Activated CD8-positive, alpha-beta T cell treated with anti-CD3 and anti-CD28 coated beads, Interleukin-2, amount 10 ng/mL, durations not matched to agents 7 days and 5 days (primary cell): ENCODE data around the gene GRIP2. TPM values are rescaled to one million over a fixed set of nuclear protein-coding genes. Genes with fewer than 3 reads are reported as not detected.

Source experiments
- ATAC-seq: fragments of 150-1000 bp; cut with Tn5 transposase; one replicate; pipeline ENCODE4 v1.10.0; 2021; ENCODE audit warnings: moderate library complexity
- CTCF ChIA-PET: fragments of 350-600 bp; sonication (Branson Sonifier 250); formaldehyde crosslinking; loops from one replicate; lab custom pipeline; 2021; ENCODE audit warnings: antibody characterized with exemption; lab: Charles Lee
- POLR2A ChIA-PET: fragments of 350-600 bp; sonication (Branson Sonifier 250); formaldehyde crosslinking; loops from one replicate; lab custom pipeline; 2021; ENCODE audit warnings: antibody characterized with exemption; lab: Charles Lee
- DNase-seq: peaks from one replicate; pipeline ENCODE4 v3.0.0-alpha.2; 2020
- H3K27ac Mint-ChIP-seq: one replicate; pipeline ENCODE4 v1.8.0; 2021; ENCODE audit warnings: mild to moderate bottlenecking, mixed read lengths
- H3K27me3 Mint-ChIP-seq: one replicate; pipeline ENCODE4 v1.8.0; 2021; ENCODE audit warnings: low read depth, mixed read lengths
- H3K36me3 Mint-ChIP-seq: one replicate; pipeline ENCODE4 v1.8.0; 2021; ENCODE audit warnings: low read depth, mixed read lengths
- H3K4me1 Mint-ChIP-seq: one replicate; pipeline ENCODE4 v1.8.0; 2021; ENCODE audit warnings: low read depth, mixed read lengths
- H3K4me3 Mint-ChIP-seq: one replicate; pipeline ENCODE4 v1.8.0; 2021; ENCODE audit warnings: mild to moderate bottlenecking, mixed read lengths
- H3K9me3 Mint-ChIP-seq: one replicate; pipeline ENCODE4 v1.8.0; 2022; ENCODE audit warnings: mixed read lengths; ENCODE audit not compliant: insufficient read depth
- total RNA-seq, 2 experiments: library from RNA; stranded (reverse); gene quantifications; one replicate each; pipeline ENCODE4 v1.2.3, GENCODE V29; 2021

The GRIP2 gene
- total RNA-seq, 2 experiments from 2014 or later, result not detected

GRCh38 chr3:14536055-14536815 lies 3.9 kb downstream of the GRIP2 start:
- H3K36me3 Mint-ChIP-seq, result no peaks in the 10 kb centered on the region
- ChIA-PET CTCF (no interaction called here), POLR2A (no interaction called here)
- peaks cover 2% of the 10 kb centered on the region for H3K27me3 Mint-ChIP-seq
- H3K4me1 Mint-ChIP-seq, result no peaks in the 10 kb centered on the region
- ATAC-seq (no peak), DNase-seq (no peak)
- H3K27ac Mint-ChIP-seq, result no peak overlapping the region
- no peak overlapping the region for H3K4me3 Mint-ChIP-seq
- H3K9me3 Mint-ChIP-seq, result no peaks in the 10 kb centered on the region

- no peaks in the 10 kb centered on the region for H3K36me3 Mint-ChIP-seq
- ATAC-seq, result no peak
- H3K9me3 Mint-ChIP-seq, result no peaks in the 10 kb centered on the region
- H3K4me1 Mint-ChIP-seq, result no peaks in the 10 kb centered on the region
- H3K27ac Mint-ChIP-seq, result no peak overlapping the region
- POLR2A ChIA-PET, result no interaction called here
- CTCF ChIA-PET, result no interaction called here
- H3K27me3 Mint-ChIP-seq, result peaks cover 2% of the 10 kb centered on the region
- H3K4me3 Mint-ChIP-seq, result no peak overlapping the region
- DNase-seq, result no peak
Measured at GRCh38 chr3:14535616-14536015, 4.5 kb downstream of the GRIP2 start.

GRCh38 chr3:14534516-14535191 lies 5.5 kb downstream of the GRIP2 start:
- Mint-ChIP-seq H3K4me1 (no peaks in the 10 kb centered on the region), H3K27ac (no peak overlapping the region), H3K36me3 (no peaks in the 10 kb centered on the region), H3K4me3 (no peak overlapping the region), H3K9me3 (no peaks in the 10 kb centered on the region), H3K27me3 (peaks cover 8% of the 10 kb centered on the region)
- DNase-seq, result no peak
- no peak for ATAC-seq
- ChIA-PET CTCF (no interaction called here), POLR2A (no interaction called here)

- DNase-seq (no peak), ATAC-seq (no peak)
- ChIA-PET CTCF (no interaction called here), POLR2A (interaction anchor here (1.0 kb wide), 1 partner anchor 47 kb away, joined by 3 read pairs; no protein-coding TSS in a partner anchor)
- H3K27me3 Mint-ChIP-seq, result peaks cover 8% of the 10 kb centered on the region
- no peak overlapping the region for H3K4me3 Mint-ChIP-seq
- H3K4me1 Mint-ChIP-seq, result no peaks in the 10 kb centered on the region
- H3K9me3 Mint-ChIP-seq, result no peaks in the 10 kb centered on the region
- H3K27ac Mint-ChIP-seq, result no peak overlapping the region
- no peaks in the 10 kb centered on the region for H3K36me3 Mint-ChIP-seq
Measured at GRCh38 chr3:14533457-14533958, 6.6 kb downstream of the GRIP2 start.

- Mint-ChIP-seq H3K9me3 (no peaks in the 10 kb centered on the region), H3K27me3 (peaks cover 10% of the 10 kb centered on the region), H3K4me1 (no peaks in the 10 kb centered on the region), H3K27ac (no peak overlapping the region), H3K36me3 (no peaks in the 10 kb centered on the region), H3K4me3 (no peak overlapping the region)
- CTCF ChIA-PET, result no interaction called here
- ATAC-seq, result peak; percentile 44
- DNase-seq, result peak; percentile 30
- POLR2A ChIA-PET, result interaction anchor here (1.0 kb wide), 1 partner anchor 47 kb away, joined by 3 read pairs; no protein-coding TSS in a partner anchor
Measured at GRCh38 chr3:14532691-14533456, 7.3 kb downstream of the GRIP2 start.

- CTCF ChIA-PET, result no interaction called here
- Mint-ChIP-seq H3K27ac (no peak overlapping the region), H3K27me3 (peaks cover 12% of the 10 kb centered on the region), H3K4me3 (no peak overlapping the region), H3K36me3 (no peaks in the 10 kb centered on the region), H3K9me3 (no peaks in the 10 kb centered on the region), H3K4me1 (no peaks in the 10 kb centered on the region)
- DNase-seq, result no peak
- POLR2A ChIA-PET, result no interaction called here
- no peak for ATAC-seq
Measured at GRCh38 chr3:14531856-14532395, 8.2 kb downstream of the GRIP2 start.

GRCh38 chr3:14528081-14528480 lies 12.1 kb downstream of the GRIP2 start:
- DNase-seq (no peak), ATAC-seq (no peak)
- no peaks in the 10 kb centered on the region for H3K36me3 Mint-ChIP-seq
- ChIA-PET POLR2A (no interaction called here), CTCF (interaction anchor here (0.6 kb wide), 1 partner anchor 42 kb away, joined by 3 read pairs; no protein-coding TSS in a partner anchor)
- no peaks in the 10 kb centered on the region for H3K4me1 Mint-ChIP-seq
- H3K27me3 Mint-ChIP-seq, result peaks cover 12% of the 10 kb centered on the region
- H3K4me3 Mint-ChIP-seq, result no peak overlapping the region
- H3K9me3 Mint-ChIP-seq, result no peaks in the 10 kb centered on the region
- no peak overlapping the region for H3K27ac Mint-ChIP-seq

- H3K4me3 Mint-ChIP-seq, result no peak overlapping the region
- no peak for DNase-seq
- no peaks in the 10 kb centered on the region for H3K36me3 Mint-ChIP-seq
- H3K4me1 Mint-ChIP-seq, result no peaks in the 10 kb centered on the region
- POLR2A ChIA-PET, result no interaction called here
- ATAC-seq, result no peak
- no peak overlapping the region for H3K27ac Mint-ChIP-seq
- H3K27me3 Mint-ChIP-seq, result peaks cover 11% of the 10 kb centered on the region
- H3K9me3 Mint-ChIP-seq, result no peaks in the 10 kb centered on the region
- CTCF ChIA-PET, result no interaction called here
Measured at GRCh38 chr3:14525685-14526631, 14.2 kb downstream of the GRIP2 start.

GRCh38 chr3:14524920-14525660 lies 15.1 kb downstream of the GRIP2 start:
- Mint-ChIP-seq H3K4me1 (no peaks in the 10 kb centered on the region), H3K27ac (no peak overlapping the region), H3K9me3 (no peaks in the 10 kb centered on the region), H3K4me3 (no peak overlapping the region), H3K27me3 (peaks cover 7% of the 10 kb centered on the region), H3K36me3 (no peaks in the 10 kb centered on the region)
- ATAC-seq (no peak), DNase-seq (no peak)
- POLR2A ChIA-PET, result no interaction called here
- CTCF ChIA-PET, result no interaction called here

GRCh38 chr3:14524311-14524711 lies 15.8 kb downstream of the GRIP2 start:
- H3K4me1 Mint-ChIP-seq, result no peaks in the 10 kb centered on the region
- POLR2A ChIA-PET, result no interaction called here
- H3K36me3 Mint-ChIP-seq, result no peaks in the 10 kb centered on the region
- peaks cover 4% of the 10 kb centered on the region for H3K27me3 Mint-ChIP-seq
- DNase-seq (no peak), ATAC-seq (no peak)
- no peaks in the 10 kb centered on the region for H3K9me3 Mint-ChIP-seq
- H3K27ac Mint-ChIP-seq, result no peak overlapping the region
- CTCF ChIA-PET, result interaction anchor here (0.8 kb wide), 1 partner anchor 321 kb away, joined by 4 read pairs; no protein-coding TSS in a partner anchor
- no peak overlapping the region for H3K4me3 Mint-ChIP-seq
